Fibroblast of villous mesenchyme (primary cell): ENCODE data around the gene PRKACA. TPM values are rescaled to one million over a fixed set of nuclear protein-coding genes. Genes with fewer than 3 reads are reported as not detected.

Experiments
- DNase-seq: peaks from one replicate; pipeline ENCODE4 v3.0.0-alpha.2; 2010; ENCODE audit warnings: low read depth
- H3K4me3 ChIP-seq: 2 replicates; pipeline ENCODE4 v1.5.1; 2011; ENCODE audit warnings: low read depth, mild to moderate bottlenecking, low read length
- CTCF ChIP-seq: IDR thresholded peaks from 2 replicates; pipeline ENCODE4 v1.5.1; 2012; ENCODE audit warnings: low read depth, mild to moderate bottlenecking, low read length; ENCODE audit not compliant: insufficient read depth
- total RNA-seq: library from RNA; depleted of rRNA; stranded (reverse); fragments of >200 nt; gene quantifications from 2 replicates; pipeline ENCODE4 v1.2.3, GENCODE V29; 2012

PRKACA gene
- total RNA-seq, 1 donor = 50.1 TPM

- no peak for TF ChIP-seq CTCF
- DNase-seq = no peak
- no peak overlapping the region for H3K4me3 ChIP-seq
These were observed 47.1 kb downstream of the PRKACA start for GRCh38 chr19:14070268-14071050.

GRCh38 chr19:14066134-14066533 lies 51.4 kb downstream of the PRKACA start:
- no peak for TF ChIP-seq CTCF

GRCh38 chr19:14063105-14063504 lies 54.5 kb downstream of the PRKACA start:
- DNase-seq = no peak
- H3K4me3 ChIP-seq = no peak overlapping the region
- TF ChIP-seq CTCF = no peak

More at GRCh38 chr19:14066134-14066533, 51.4 kb downstream of the PRKACA start:
- DNase-seq = no peak
- H3K4me3 ChIP-seq = no peak overlapping the region

GRCh38 chr19:14062558-14062855 lies 55.1 kb downstream of the PRKACA start:
- no peak for TF ChIP-seq CTCF
- DNase-seq = no peak
- H3K4me3 ChIP-seq = no peak overlapping the region

GRCh38 chr19:14061751-14062557 lies 55.6 kb downstream of the PRKACA start, which contains the start of gene PALM3:
Gene PALM3 (minus strand): TSS chr19:14062076. CDS start chr19:14061980, 96 bp downstream.
- no peak for TF ChIP-seq CTCF
- no peak for DNase-seq
- H3K4me3 ChIP-seq = no peak within 1 kb of the TSS

- no peak for TF ChIP-seq CTCF
- no peak overlapping the region for H3K4me3 ChIP-seq
- DNase-seq = no peak
These were observed 56.3 kb downstream of the PRKACA start for GRCh38 chr19:14061081-14061749.
